Measurements from ENCODE around the gene CCSER1. TPM values are rescaled to one million over a fixed set of nuclear protein-coding genes. Genes with fewer than 3 reads are reported as not detected.

The CCSER1 gene
- total and polyA plus RNA-seq, 2 experiments from 2014 or later: 2.9 to 3.4 TPM

GRCh38 chr4:90648791-90649190 lies 521.6 kb downstream of the CCSER1 start:
- Histone ChIP-seq H3K9me2 (ENCODE audit: insufficient read depth) (no peaks in the 10 kb centered on the region), H4K20me1 (replicated peaks; ENCODE audit: insufficient read depth) (no peaks in the 10 kb centered on the region), H3K4me2 (no peak overlapping the region), H3K4me1 (ENCODE audit: insufficient read depth) (no peaks in the 10 kb centered on the region; the same call in 1 of the 2 replicates), H3F3A (replicated peaks; ENCODE audit: low read depth) (no peaks in the 10 kb centered on the region), H3K27ac (ENCODE audit: low read depth) (no peak overlapping the region), H3K79me2 (replicated peaks; ENCODE audit: insufficient read depth) (no peaks in the 10 kb centered on the region), H3K36me3 (ENCODE audit: insufficient read depth) (no peaks in the 10 kb centered on the region), H3K4me3 (no peak overlapping the region), H2AFZ (no peak overlapping the region), H3K27me3 (ENCODE audit: insufficient read depth) (no peaks in the 10 kb centered on the region)
- DNase-seq (ENCODE audit: low spot score) (no peak), ATAC-seq (no peak)
- H3K27ac Mint-ChIP-seq: no peak overlapping the region
- H3K9me3 Mint-ChIP-seq: no peaks in the 10 kb centered on the region; the same call in 2 of the 3 replicates
- H3K4me1 Mint-ChIP-seq: 0 out of 3 replicates have a peak, but pooled peaks cover 2% of the 10 kb centered on the region
- H3K27me3 Mint-ChIP-seq (ENCODE audit: insufficient read depth, low read depth, poor library complexity): no peaks in the 10 kb centered on the region
- H3K4me3 Mint-ChIP-seq: no peak overlapping the region
- H3K36me3 Mint-ChIP-seq (ENCODE audit: low read depth): no peaks in the 10 kb centered on the region
- TF ChIP-seq, protein P1, sequence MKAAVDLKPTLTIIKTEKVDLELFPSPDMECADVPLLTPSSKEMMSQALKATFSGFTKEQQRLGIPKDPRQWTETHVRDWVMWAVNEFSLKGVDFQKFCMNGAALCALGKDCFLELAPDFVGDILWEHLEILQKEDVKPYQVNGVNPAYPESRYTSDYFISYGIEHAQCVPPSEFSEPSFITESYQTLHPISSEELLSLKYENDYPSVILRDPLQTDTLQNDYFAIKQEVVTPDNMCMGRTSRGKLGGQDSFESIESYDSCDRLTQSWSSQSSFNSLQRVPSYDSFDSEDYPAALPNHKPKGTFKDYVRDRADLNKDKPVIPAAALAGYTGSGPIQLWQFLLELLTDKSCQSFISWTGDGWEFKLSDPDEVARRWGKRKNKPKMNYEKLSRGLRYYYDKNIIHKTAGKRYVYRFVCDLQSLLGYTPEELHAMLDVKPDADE (IDR thresholded peaks at IDR 0.05): no peak
- no peak for TF ChIP-seq EZH2phosphoT487 (IDR thresholded peaks at IDR 0.05; ENCODE audit: unreplicated experiment)

DNA sequence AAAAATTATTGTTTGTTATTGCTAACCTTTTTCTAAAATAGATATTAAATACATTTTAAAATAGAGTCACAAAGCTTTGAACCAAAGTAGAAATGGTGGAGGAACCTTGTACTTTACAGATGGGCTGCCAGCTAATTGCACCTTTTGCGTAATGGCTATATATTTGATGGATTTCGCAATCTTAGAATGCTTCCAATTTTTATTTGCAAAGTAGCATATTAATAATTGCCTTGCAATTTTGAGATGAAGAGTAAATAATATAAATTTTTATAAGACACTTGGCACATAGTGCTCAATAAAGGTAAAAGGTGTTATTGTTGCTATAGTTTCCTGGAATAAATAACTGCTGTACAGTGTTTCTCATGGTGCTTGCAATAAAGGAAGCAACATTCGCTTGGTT lies 533.5 kb downstream of the CCSER1 start:
- Histone ChIP-seq H2AFZ (no peak overlapping the region), H3K27me3 (ENCODE audit: insufficient read depth) (no peaks in the 10 kb centered on the region), H3K79me2 (replicated peaks; ENCODE audit: insufficient read depth) (no peaks in the 10 kb centered on the region), H3K27ac (ENCODE audit: low read depth) (no peak overlapping the region), H3F3A (replicated peaks; ENCODE audit: low read depth) (no peaks in the 10 kb centered on the region), H3K9me2 (ENCODE audit: insufficient read depth) (no peaks in the 10 kb centered on the region), H3K4me1 (ENCODE audit: insufficient read depth) (no peaks in the 10 kb centered on the region), H3K4me2 (no peak overlapping the region), H3K4me3 (no peak overlapping the region), H3K36me3 (ENCODE audit: insufficient read depth) (no peaks in the 10 kb centered on the region), H4K20me1 (replicated peaks; ENCODE audit: insufficient read depth) (no peaks in the 10 kb centered on the region)
- no peak overlapping the region for H3K4me3 Mint-ChIP-seq
- H3K27me3 Mint-ChIP-seq (ENCODE audit: insufficient read depth, low read depth, poor library complexity): no peaks in the 10 kb centered on the region
- peaks cover 4% of the 10 kb centered on the region; the same call in 2 of the 3 replicates for H3K36me3 Mint-ChIP-seq (ENCODE audit: low read depth)
- DNase-seq (ENCODE audit: low spot score): no peak
- no peak for ATAC-seq
- H3K4me1 Mint-ChIP-seq: no peaks in the 10 kb centered on the region
- no peak overlapping the region for H3K27ac Mint-ChIP-seq
- no peaks in the 10 kb centered on the region for H3K9me3 Mint-ChIP-seq
- TF ChIP-seq ZNF331 (CRISPR knock-in tag; IDR thresholded peaks at IDR 0.05; ENCODE audit: low read depth): no peak
- no peak for TF ChIP-seq JUNB (IDR thresholded peaks at IDR 0.05; ENCODE audit: unreplicated experiment)
- no peak for TF ChIP-seq ZNF462 (CRISPR knock-in tag; IDR thresholded peaks at IDR 0.05)
- no peak for TF ChIP-seq EZH2phosphoT487 (IDR thresholded peaks at IDR 0.05; ENCODE audit: unreplicated experiment)
- TF ChIP-seq STAT1 (IDR thresholded peaks at IDR 0.05; ENCODE audit: unreplicated experiment): no peak
- no peak for TF ChIP-seq CTCF (conservative IDR thresholded peaks at IDR 0.05; ENCODE audit: low read depth in 2 of 2)
- TF ChIP-seq, protein P1 (IDR thresholded peaks at IDR 0.05): no peak
- no peak for TF ChIP-seq EZH2 (IDR thresholded peaks at IDR 0.05; ENCODE audit: low read depth, unreplicated experiment)
- TF ChIP-seq ZNF114 (CRISPR knock-in tag; IDR thresholded peaks at IDR 0.05): no peak
